GM18867 (cell line): Measurements from ENCODE around the gene DPYSL5.
"Not testable (repeated sequence)": the region's sequence is repeated elsewhere in the genome, so short reads cannot be mapped to it uniquely, and the experiment has no call there.

Experiments used
- ATAC-seq: cut with Tn5 transposase; IDR thresholded peaks from one replicate; pipeline ENCODE4 v1.9.1; 2021; ENCODE audit warnings: mild to moderate bottlenecking, moderate library complexity; ENCODE audit not compliant: unreplicated experiment

DPYSL5 gene

DNA sequence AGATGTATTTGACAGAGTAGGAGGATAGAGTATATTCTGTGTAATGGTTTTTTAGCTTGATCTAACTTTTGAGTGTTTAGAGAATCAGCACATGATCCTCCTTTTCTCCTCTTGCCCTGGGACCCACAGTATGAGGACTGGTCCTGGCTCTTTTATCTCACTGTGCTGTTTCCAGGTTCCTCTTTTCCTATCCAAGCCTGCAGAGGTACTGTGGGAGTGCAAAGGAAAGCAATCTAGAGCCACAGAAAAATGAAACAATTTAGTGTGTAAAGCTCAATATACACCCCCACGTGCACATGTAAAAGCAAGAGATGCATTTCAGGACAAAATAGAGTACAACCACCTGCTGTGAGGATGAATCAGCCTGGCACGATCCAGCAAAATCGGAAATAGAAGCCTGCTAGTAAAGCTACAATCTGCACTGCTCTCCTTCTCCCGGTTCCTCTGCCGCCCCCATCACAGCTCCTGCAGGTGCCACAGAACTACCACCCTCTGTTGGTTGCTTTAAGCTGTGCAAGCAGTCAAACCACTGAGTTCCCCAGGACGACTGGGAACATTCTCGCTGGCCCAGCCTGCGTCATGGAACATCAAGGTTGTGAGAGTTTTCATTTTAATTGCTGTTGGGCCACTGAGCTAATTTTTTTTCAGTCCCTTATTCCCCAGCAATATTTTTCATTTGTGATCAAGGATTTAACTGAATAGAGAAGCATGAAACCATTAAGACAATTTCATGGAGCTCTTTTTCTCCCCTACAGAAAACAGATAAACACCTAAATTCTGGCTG, 74.7 kb downstream of the DPYSL5 start:
- ATAC-seq, result no peak

DNA sequence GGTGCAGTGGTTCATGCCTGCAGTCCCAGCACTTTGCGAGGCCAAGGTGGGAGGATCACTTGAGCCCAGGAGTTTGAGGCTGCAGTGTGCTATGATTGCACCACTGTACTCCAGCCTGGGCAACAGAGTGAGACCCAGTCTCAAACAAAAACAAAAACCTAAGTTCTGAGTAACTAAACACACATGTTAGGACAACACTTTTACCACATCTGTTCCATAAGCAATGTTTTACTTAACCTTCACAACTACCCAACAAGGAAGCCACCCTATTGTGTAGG, 75.2 kb downstream of the DPYSL5 start:
- not testable (repeated sequence) for ATAC-seq

DNA sequence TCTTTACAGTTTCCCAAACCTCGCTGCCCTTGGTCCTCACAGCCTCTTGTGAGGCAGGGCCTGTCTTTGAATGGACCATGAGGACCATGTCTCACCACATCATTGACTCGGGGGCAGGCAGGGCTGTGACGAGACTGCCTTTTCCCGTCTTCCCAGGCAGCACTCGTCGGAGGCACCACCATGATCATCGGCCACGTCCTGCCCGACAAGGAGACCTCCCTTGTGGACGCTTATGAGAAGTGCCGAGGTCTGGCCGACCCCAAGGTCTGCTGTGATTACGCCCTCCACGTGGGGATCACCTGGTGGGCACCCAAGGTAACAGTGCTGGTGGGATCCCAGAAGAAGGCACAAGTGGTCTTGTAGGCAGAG, 76.8 kb downstream of the DPYSL5 start:
- ATAC-seq, result no peak

DNA sequence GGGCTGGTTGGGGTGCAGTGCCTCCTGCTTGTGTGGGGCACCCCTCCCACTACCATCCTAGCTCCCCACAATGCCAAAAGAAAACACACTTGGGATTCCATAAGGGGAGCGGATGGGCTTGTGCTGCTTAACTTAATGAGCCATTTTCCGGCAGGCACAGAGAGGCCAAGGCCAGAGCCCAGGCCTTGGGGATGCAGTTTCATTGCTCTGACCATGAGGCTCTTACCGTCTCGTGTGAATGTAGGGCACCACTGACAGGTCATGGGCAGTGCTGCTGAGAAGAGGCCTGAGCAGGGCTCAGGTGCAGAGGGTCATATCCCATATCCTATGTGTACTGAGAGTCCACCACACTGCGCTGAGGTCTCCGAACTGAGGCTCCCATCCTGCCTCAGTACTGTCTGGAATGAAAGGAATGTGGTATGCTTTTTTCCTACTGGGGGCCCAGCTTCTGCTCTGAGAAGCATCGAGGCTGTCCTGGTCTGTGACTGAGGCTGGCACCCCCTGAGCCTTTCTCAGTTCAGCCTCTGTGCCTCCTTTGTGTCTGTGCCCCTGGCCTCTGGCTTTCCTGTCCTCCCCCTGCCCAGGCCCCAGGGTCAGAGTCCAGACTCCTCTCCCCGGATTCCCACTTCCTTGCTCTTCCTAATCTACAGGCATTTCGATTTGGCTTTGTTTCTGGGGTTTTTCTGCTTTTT, 77.3 kb downstream of the DPYSL5 start:
- ATAC-seq, result no peak

DNA sequence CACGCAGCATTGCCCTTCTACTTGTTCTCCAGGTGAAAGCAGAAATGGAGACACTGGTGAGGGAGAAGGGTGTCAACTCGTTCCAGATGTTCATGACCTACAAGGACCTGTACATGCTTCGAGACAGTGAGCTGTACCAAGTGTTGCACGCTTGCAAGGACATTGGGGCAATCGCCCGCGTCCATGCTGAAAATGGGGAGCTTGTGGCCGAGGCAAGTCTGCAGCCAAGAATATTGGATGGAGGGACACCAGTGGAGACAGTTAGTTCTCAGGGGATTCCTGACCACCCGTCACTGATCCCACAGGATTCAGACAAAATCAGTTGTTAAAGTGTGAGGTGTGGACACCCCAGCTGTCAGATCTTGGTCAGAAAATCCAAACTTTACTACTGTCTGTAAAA, 79.3 kb downstream of the DPYSL5 start:
- ATAC-seq, result no peak

DNA sequence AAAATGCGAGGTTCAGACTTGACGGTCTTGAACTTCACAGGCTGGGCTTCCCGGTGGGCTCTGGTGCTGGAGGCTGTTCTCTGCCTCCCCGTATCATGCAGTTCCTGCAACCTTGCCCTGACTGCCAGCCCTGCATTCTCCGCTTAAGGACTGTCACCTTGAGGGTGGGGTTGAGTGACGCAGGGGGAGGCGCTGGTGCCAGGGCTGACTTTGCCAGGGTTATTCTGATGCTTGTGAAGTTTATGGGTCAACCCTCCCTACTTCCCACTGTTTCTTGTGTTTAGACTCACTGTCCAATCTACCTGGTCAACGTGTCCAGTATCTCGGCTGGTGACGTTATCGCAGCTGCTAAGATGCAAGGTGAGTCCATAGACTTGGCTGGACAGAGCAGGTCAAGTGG, 85.0 kb downstream of the DPYSL5 start:
- ATAC-seq, result no peak

DNA sequence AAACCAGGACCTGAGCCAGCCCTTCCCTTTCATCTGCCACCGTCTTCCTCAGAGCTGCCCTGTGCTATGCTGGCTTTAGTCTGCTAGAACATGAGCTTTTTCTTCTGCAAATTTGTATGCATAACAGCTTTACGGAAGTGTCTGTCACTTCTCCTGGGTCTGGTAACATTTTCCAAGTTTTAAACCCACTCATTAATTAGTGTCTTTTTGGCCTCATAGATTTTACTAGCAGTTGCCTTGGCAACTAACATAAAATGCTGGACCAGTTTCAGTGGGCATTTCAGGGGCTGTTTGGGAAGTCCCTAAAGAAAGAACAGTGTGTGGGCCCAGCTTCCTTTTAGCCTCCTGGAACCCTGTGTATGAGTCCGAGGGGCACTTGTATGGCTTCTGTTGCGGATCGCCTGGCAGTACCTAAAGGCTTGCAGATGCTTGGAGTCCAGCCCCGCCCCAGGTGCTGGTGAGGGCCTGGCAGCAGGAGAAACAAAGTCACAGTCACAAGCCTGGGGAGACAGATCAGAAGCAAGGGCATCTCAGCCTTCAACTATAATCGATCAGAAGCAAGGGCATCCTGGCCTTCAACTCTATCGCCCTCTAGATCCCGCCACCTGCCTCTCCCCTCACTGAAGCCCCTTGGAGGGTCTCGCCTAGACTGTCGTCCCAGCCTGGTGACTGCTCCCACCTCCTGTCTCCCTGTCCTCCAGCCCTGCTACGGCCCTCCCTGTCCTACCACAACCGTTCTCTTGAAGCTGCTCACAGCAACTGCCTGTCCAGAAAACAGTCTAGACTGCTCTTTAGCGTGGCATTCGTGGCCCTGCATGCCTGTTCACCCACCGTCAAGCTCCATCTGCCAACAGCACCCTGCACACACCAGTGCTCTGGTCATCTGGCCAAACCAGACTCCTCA, 85.8 kb downstream of the DPYSL5 start:
- ATAC-seq, result no peak

DNA sequence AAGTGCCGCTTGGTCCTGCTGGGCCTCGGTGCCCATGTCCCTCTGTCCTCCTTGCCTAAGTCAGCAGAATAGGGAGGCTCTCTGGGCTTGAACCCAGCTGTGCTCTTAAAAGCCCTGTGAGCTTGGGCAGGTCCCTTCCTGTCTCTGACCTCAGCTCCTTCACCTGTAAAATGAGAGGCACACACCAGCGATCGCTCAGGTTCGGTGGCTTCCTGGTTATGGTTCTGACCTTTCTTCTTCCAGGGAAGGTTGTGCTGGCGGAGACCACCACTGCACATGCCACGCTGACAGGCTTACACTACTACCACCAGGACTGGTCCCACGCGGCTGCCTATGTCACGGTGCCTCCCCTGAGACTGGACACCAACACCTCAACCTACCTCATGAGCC, 86.4 kb downstream of the DPYSL5 start:
- no peak for ATAC-seq

DNA sequence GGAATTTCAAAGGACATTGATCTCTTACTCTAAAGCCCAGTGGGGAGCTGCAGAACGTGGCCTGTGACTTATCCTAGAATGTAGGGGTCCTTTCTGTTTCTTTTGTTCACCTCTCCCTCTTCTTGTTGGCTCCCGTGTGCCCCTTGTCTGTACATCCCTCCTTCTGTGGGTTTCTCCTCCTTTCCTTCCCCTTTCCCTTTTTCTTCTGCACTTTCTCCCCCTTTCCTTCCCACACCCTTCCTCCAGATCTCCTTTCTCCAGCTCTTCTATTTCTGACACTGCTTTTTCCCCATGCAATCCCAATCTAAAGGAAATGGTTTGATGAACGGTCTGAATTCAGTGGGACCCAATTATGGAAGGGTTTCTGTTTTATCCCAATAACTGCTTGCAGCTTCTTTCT, 87.1 kb downstream of the DPYSL5 start:
- no peak for ATAC-seq

DNA sequence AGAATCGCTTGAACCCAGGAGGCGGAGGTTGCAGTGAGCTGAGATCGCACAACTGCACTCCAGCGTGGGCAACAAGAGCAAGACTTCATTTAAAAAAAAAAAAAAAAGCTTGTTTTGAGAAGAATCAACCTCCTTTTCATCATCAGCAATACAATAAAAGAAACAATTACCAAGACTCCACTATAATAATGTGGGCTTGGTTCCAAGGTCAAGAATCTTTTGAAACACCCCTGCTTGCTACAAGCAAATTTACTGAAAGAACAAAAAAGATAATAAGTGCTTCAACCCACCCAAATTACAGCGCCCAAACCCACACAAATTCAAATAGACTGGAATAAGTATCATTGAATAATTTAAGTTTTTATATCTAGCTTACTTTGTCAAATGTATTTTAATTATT, 88.9 kb downstream of the DPYSL5 start:
- ATAC-seq, result no peak

DNA sequence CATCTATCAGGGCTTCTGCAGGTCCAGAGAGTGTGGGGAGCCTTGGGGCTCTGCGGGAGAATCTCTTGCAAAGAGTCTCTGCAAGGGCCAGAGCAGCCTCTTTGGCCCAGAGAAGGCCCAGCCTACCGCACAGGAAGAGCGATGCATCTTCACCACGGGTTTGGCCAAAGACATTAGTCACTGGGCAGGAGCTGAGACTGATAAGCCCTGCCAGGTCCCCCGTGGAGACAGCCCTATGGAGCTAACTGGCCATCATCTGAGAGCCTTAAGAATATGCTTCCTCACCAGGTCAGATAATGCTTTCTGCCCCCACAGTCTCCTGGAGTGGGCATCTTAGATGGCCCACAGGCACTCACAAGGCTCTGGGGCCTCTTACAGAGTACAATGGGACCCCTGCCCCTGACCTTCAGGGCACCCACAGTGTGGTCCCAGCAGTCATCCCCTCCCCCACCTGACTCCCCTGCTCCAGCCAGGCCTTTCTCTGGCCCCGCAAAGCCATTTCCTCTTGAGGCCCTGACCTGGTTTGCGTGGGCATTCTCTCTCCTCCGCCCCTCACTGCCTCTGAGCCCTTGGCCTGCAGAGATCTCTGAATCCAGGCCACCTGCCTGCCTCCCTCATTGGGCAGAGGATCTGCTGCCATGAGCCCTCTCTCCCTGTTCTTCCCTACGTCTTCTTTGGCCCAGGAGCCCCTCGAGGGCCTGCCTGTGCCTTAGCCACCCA, 90.6 kb downstream of the DPYSL5 start:
- no peak for ATAC-seq

DNA sequence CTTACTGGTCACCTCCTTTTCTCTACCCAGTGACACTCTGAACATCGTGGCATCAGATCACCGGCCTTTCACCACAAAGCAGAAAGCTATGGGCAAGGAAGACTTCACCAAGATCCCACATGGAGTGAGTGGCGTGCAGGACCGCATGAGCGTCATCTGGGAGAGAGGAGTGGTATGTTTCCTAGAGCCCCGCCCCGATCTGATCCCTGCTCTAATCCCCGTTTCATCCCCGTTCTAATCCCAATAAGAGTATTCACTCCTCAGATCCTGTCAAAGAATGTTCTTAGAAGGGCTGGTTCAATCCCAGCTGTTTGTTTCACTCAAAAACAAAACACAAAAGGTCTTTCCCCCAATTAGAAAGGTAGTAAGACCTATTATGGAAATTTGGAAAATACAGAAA, 92.1 kb downstream of the DPYSL5 start:
- no peak for ATAC-seq

DNA sequence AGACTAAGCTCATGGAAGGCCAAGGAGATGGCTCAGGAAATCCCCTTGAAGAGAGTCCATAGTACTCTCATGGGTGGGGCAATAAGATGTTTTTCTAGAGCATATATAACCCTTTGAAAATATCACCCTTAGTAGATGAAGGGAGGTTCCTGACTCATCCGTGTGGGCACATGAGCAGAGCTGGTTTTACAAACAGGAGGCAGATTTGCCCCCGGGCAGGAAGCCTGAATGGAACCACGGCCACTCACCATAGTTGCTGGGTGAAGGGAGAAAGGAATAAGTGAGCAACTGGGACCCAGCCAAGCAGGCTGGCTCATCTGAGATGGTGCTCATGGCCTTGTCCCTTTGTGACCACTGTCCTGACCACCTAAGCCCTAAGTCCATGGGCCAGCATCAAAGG, 93.6 kb downstream of the DPYSL5 start:
- no peak for ATAC-seq

DNA sequence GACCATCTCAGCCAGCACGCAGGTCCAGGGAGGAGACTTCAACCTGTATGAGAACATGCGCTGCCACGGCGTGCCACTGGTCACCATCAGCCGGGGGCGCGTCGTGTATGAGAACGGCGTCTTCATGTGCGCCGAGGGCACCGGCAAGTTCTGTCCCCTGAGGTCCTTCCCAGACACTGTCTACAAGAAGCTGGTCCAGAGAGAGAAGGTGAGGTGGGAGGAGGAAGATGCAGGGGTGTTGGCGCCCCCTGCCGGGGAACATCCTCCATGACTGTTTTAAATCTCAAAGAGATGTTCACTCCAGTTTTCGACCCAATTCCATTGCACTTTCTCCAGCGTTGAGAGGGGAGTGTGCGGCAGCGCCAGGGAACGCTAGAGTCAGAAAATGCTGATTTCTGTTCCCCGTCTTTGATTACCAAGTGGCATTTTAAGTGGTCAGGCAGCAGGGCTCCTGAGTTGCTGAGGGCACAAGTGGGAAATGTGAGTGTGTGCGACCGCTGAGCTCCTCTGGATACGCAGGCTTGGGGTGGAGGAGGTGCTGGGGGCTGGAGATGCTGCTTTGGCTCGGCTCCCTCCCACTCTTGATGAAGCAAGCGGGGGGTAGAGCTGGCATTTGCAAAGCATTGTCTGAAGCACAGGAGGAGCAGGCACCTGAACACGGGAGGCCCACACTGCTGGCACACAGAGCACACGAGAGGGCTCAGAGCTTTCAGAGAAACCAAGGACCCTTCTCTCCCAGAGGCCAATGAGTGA, 94.8 kb downstream of the DPYSL5 start:
- ATAC-seq, result no peak

DNA sequence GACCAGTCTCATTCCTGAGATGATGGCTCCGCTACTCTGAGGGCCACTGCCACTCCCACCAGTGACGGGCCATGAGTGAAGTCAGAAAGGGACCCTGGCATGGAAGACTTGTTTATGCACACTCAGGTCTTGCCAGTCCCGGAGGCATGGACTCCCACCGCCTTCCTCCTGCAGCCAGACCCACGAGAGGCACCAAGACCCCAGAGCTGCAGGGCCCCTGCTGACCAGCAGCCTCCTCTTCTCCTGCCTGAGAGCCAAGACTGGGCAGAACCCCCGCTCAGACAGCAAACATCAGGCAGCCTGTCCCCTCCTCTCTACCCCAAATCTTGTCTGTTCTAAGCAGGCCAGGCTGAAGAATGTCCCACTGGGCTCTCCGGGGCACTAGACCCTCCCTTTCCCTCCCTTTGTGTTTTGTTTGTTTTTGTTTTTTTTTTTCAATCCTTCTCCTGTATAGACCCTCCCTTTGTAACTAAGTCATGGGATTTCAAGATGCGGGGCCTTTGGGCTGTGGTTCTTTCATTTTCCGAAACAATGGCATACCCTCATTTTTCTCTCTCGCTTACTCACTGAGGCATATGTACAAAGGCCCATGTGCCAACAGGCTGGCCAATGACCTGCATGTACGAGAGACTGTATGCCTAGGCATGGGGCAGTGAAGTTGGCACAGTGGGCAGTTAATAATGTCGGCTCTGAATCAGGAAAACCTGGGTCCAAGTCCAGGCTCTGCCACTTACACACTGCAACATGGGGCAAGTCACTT, 98.2 kb downstream of the DPYSL5 start:
- no peak for ATAC-seq

DNA sequence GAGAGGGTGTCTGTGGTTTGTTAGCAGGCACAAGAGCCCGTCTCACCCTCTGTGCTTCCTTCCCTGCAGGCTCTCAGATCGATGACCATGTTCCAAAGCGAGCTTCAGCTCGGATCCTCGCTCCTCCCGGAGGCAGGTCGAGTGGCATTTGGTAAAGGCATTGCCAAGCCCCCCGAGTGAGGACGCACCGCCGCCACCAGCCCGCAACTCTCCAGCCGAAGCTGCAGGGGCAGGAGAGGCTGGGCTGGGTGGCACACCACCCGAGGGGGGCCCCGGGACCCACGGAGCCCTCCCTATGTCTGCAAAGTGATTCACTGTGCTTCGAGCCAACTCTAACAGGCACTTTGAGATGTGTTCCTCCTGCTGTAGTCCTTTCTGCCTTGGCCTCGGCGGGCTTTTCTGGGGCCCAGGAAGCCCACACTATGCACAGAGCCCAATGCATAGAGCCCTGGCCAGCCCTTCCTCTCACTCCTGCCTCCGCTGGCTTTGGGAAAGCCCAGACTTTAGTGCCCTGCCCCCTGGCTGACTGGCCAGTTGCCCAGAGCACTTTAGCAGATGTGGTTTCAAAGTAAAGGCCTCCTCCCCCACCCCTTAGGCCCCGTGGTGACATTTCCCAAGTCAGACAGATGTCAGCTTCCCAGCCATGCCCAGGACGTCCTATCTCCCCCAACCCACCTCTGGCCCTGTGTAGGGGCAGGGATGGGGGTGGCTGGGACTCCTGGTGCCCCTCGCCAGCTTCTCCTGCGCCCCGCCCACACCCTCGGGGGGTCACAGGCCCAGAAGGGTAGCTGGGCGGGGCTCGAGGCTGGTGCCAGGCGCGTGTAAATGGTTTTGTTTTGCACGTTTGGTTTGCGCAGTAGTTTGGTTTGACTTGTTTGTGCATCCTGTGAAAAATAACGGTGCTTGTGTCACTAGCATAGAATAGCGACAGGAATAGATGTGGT, 99.2 kb downstream of the DPYSL5 start:
- no peak for ATAC-seq

DNA sequence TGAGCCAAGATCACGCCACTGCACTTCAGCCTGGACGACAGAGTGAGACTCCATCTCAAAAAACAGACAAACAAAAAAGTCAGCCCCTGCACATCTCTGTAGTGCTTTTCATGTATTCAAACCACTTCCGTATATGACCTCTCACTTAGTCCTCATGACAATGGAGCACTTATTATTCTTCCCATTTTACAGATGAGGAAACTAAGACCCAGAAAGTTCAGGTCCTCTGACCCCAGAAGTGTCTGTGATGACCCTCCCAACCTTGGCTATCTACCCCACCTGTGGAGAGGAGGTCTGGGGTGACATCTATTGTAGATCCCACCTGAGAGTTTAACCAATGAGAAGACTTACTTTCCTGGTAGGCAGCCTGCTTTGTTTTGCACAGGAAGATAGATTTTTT, 100.9 kb downstream of the DPYSL5 start:
- ATAC-seq, result no peak

DNA sequence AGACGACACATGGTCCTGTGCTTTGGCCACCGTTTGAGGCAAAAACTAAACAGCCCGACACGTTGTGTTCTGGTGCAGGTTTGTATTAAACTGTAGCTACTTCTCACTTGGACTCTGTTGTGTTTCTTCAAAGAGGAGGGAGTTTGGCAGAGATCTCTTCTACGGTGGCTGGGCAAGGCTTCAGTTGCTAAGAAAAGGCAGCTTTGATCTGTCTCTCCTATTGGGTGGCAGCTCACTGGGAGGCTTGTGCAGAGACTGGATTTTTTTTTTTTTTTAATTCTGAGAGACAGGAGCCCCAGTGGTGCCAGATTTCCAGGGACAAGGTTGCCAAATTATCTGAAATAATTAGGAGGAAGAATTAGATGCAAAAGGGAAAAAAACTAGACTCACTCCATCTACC, 102.3 kb downstream of the DPYSL5 start:
- no peak for ATAC-seq

DNA sequence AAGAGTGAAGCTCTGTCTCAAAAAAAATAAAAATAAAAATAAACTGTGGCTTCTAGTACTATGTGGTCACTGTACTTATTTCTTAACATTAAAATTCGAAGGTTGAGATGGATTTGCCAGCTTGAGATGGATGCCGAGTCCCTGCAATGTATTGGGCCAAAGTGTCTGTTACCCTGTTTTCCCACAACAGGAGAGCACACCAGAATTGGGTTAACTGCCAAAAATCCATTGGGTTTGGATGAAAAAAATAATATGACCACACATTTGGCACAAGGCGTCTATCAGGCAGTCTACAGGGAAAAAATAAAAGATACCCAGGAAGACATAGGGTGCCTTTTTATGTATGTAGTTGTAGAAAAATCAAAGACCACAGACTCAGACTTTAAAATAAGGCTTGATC, 103.3 kb downstream of the DPYSL5 start:
- no peak for ATAC-seq
